WERI-Rb-1 (cell line): ENCODE data around the gene PRAF2.

Experiments
- DNase-seq: peaks from one replicate; pipeline ENCODE4 v3.0.0-alpha.2; 2020
- H3K27ac ChIP-seq: fragments of 250-450 bp; sonication (Bioruptor Pico); 2 replicates; pipeline ENCODE4 v1.5.1; 2020; ENCODE audit warnings: mild to moderate bottlenecking, moderate library complexity
- H3K27me3 ChIP-seq: fragments of 250-450 bp; sonication (Bioruptor Pico); 2 replicates; pipeline ENCODE4 v1.5.1; 2021; ENCODE audit warnings: mild to moderate bottlenecking, low read depth, moderate library complexity; ENCODE audit not compliant: insufficient read depth, severe bottlenecking
- H3K36me3 ChIP-seq: fragments of 250-450 bp; sonication (Bioruptor Pico); 2 replicates; pipeline ENCODE4 v1.5.1; 2020; ENCODE audit warnings: mild to moderate bottlenecking, moderate library complexity
- H3K4me3 ChIP-seq: 2 replicates; pipeline ENCODE4 v1.5.1; 2011; ENCODE audit warnings: low read depth, mild to moderate bottlenecking, control low read depth, low read length
- H3K9me3 ChIP-seq: fragments of 250-450 bp; sonication (Bioruptor Pico); 2 replicates; pipeline ENCODE4 v1.5.1; 2021; ENCODE audit warnings: mild to moderate bottlenecking, moderate library complexity; ENCODE audit not compliant: severe bottlenecking
- TF ChIP-seq, protein P1 (sequence below): IDR thresholded peaks from 2 replicates; pipeline ENCODE4 v1.5.1; 2011; ENCODE audit warnings: low read depth, mild to moderate bottlenecking, control low read depth, inconsistent platforms, low read length

PRAF2 gene

DNA sequence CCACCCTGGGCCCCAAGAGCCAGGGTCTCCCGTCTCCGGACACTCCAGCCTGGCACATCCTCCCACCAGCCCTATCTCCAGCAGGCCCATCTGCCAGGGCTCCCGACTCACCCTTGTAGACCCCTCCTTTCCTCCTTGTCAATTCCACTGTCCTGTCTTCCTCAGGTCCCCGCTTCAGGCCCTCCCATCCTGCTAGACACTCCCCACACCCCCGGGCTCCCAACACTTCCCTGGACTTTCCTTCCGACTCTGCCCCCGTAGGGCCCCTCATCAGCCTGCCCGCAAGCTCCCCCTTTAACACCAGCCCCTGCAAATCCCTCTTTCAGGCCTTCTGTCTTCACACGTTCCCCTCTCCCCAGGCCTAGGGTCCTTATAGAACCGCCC, 1.1 kb downstream of the PRAF2 start:
- Histone ChIP-seq H3K27me3 (peaks cover 10% of the 10 kb centered on the region), H3K4me3 (no peak overlapping the region), H3K9me3 (no peaks in the 10 kb centered on the region), H3K36me3 (no peaks in the 10 kb centered on the region), H3K27ac (no peak overlapping the region)
- DNase-seq = no peak
- TF ChIP-seq, protein P1, sequence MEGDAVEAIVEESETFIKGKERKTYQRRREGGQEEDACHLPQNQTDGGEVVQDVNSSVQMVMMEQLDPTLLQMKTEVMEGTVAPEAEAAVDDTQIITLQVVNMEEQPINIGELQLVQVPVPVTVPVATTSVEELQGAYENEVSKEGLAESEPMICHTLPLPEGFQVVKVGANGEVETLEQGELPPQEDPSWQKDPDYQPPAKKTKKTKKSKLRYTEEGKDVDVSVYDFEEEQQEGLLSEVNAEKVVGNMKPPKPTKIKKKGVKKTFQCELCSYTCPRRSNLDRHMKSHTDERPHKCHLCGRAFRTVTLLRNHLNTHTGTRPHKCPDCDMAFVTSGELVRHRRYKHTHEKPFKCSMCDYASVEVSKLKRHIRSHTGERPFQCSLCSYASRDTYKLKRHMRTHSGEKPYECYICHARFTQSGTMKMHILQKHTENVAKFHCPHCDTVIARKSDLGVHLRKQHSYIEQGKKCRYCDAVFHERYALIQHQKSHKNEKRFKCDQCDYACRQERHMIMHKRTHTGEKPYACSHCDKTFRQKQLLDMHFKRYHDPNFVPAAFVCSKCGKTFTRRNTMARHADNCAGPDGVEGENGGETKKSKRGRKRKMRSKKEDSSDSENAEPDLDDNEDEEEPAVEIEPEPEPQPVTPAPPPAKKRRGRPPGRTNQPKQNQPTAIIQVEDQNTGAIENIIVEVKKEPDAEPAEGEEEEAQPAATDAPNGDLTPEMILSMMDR = no peak

DNA sequence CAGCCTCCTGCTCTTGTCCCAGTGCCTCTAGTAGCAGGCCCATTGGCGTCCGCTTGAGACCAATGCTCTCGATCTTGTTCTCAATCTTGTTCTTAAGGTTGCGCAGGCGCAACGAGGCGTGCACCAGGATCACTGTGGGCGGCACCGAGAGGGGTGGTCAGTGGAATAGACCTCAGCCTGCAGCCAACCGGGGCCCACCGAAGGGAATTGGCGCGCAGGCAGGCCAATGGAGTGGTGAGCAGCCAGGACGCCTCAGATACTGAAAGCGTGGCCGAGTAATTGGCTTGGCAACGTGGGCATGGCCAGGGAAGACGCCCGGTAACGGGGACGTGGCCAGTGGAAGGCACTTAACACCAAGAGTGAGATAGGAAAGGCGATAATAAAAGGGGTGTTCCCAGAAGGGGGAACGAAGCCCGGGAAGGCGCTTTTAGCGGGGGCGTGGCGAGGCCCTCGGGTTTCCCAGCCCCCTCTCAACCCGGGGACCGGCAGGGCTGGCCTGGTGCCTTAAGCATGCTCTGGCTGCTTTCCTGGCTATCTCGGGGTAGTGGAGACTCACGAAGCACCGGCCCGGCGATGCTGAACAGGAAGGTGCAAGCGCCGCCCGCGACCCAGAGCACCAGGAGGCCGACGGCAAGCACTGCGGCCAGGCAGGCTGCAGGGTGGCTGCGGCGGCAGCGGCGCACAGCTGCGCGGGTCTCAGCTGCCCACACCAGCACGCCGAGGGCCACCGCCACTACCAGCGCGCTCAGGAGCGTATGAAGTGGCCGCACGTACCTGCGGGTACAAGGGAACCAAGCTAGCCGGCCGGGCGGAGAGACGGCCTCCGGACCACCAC, 1.7 kb downstream of the PRAF2 start:
- TF ChIP-seq, protein P1 = no peak
- Histone ChIP-seq H3K27ac (no peak overlapping the region), H3K4me3 (no peak overlapping the region), H3K36me3 (no peaks in the 10 kb centered on the region), H3K27me3 (peaks cover 8% of the 10 kb centered on the region), H3K9me3 (no peaks in the 10 kb centered on the region)
- no peak for DNase-seq

DNA sequence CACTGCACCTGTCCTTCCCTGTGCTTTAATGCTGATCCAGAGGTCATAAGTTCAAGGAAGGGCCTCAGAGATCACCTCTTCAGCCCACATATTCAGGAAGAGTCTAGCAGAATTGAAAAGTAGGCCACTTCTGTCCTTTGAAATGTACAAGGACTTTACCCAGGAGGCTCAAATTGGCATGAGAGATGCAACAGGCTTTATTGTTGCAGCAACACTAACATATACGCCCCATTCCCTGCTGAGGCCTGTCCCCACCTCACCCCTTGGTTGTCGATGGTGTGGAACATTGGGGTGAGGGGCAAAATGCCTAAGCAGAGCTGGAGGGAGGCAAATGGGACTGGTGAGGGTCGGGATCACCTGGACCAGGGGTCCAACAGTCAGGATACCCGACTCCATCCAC, 2.8 kb downstream of the PRAF2 start:
- H3K9me3 ChIP-seq = no peaks in the 10 kb centered on the region
- no peak overlapping the region for H3K4me3 ChIP-seq
- TF ChIP-seq, protein P1 = no peak
- no peak for DNase-seq
- H3K27ac ChIP-seq = no peak overlapping the region
- peaks cover 6% of the 10 kb centered on the region for H3K27me3 ChIP-seq
- H3K36me3 ChIP-seq = no peaks in the 10 kb centered on the region

DNA sequence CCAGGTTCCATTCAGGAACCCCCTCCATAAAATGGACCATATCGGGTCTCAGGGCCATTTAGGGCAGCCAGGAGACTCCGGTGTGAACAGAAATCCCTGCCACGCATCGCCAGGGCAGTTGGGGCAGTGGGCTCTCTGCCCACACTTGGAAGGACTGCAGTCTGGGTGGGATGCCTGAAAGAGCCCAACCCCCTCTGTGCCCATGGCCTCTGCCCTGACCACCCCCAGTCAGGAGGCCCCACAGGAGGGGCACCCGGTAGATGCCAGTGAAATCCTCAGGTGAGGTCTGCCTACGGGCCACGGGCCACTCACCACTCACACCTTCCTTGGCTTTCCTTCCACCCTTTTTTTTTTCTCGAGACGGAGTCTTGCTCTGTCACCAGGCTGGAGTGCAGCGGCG, 4.8 kb downstream of the PRAF2 start:
- Histone ChIP-seq H3K27me3 (peaks cover 6% of the 10 kb centered on the region), H3K4me3 (no peak overlapping the region), H3K36me3 (no peaks in the 10 kb centered on the region), H3K27ac (no peak overlapping the region), H3K9me3 (no peaks in the 10 kb centered on the region)
- TF ChIP-seq, protein P1 = no peak
- DNase-seq = no peak

DNA sequence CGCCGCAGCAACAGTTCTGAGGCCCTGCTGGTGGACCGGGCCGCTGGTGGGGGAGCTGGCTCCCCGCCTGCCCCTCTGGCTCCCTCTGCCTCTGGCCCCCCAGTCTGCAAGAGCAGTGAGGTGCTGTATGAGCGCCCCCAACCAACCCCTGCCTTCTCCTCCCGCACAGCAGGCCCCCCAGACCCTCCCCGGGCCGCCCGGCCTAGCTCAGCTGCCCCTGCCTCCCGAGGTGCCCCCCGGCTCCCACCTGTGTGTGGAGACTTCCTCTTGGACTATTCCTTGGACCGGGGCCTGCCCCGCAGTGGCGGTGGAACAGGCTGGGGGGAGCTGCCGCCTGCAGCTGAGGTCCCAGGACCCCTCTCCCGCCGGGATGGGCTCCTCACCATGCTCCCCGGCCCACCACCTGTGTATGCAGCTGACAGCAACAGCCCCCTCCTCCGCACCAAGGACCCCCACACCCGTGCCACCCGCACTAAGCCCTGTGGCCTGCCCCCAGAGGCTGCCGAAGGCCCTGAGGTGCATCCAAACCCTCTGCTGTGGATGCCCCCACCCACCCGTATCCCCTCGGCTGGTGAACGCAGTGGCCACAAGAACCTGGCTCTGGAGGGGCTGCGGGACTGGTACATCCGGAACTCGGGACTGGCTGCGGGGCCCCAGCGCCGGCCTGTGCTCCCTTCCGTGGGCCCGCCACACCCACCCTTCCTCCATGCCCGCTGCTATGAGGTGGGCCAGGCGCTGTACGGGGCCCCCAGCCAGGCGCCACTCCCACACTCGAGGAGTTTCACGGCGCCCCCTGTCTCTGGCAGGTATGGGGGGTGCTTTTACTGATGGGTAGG, 6.3 kb downstream of the PRAF2 start:
- no peaks in the 10 kb centered on the region for H3K36me3 ChIP-seq

More for the DNA sequence above, 6.3 kb downstream of the PRAF2 start:
- no peak overlapping the region for H3K27ac ChIP-seq
- H3K9me3 ChIP-seq = no peaks in the 10 kb centered on the region
- peaks cover 6% of the 10 kb centered on the region for H3K27me3 ChIP-seq
- H3K4me3 ChIP-seq = no peak overlapping the region
- no peak for DNase-seq
- TF ChIP-seq, protein P1 = no peak
